DOHH2 (cell line): ENCODE results near the gene SORL1.

ENCODE experiments used
- H3F3A ChIP-seq: fragments of 200-600 bp; sonication (generic), shearing (Covaris generic); 2 replicates; pipeline ENCODE4 v1.6.0; 2016; ENCODE audit warnings: antibody characterized with exemption, mild to moderate bottlenecking; ENCODE audit not compliant: control insufficient read depth, insufficient read depth
- H3K27ac ChIP-seq: fragments of 200-600 bp; sonication (generic); 2 replicates; pipeline ENCODE4 v1.5.1; 2014; ENCODE audit warnings: low read depth, mild to moderate bottlenecking, low read length, moderate library complexity
- H3K27me3 ChIP-seq: fragments of 200-600 bp; sonication (generic); 2 replicates; pipeline ENCODE4 v1.6.1; 2014; ENCODE audit warnings: mild to moderate bottlenecking, low read length, mixed read lengths; ENCODE audit not compliant: control insufficient read depth
- H3K36me3 ChIP-seq: fragments of 200-600 bp; sonication (generic); 2 replicates; pipeline ENCODE4 v1.6.1; 2014; ENCODE audit warnings: mild to moderate bottlenecking, low read length, moderate library complexity, mixed read lengths; ENCODE audit not compliant: control insufficient read depth
- H3K4me1 ChIP-seq: fragments of 200-600 bp; sonication (generic); 2 replicates; pipeline ENCODE4 v1.6.1; 2014; ENCODE audit warnings: mild to moderate bottlenecking, low read length, mixed read lengths; ENCODE audit not compliant: control insufficient read depth
- H3K4me2 ChIP-seq: fragments of 200-600 bp; sonication (generic); 2 replicates; pipeline ENCODE4 v1.6.0; 2014; ENCODE audit warnings: mild to moderate bottlenecking, low read length, moderate library complexity
- H3K4me3 ChIP-seq: fragments of 200-600 bp; sonication (generic); 2 replicates; pipeline ENCODE4 v1.5.1; 2014; ENCODE audit warnings: mild to moderate bottlenecking, low read length, mixed read lengths
- H3K79me2 ChIP-seq: fragments of 200-600 bp; sonication (generic); 2 replicates; pipeline ENCODE4 v1.6.1; 2014; ENCODE audit warnings: mild to moderate bottlenecking, low read length, mixed read lengths; ENCODE audit not compliant: control insufficient read depth
- H3K9me2 ChIP-seq: fragments of 200-600 bp; sonication (generic); replicated peaks from 2 replicates; pipeline ENCODE4 v1.6.1; 2014; ENCODE audit warnings: mild to moderate bottlenecking, low read length, mixed read lengths; ENCODE audit not compliant: control insufficient read depth
- H3K9me3 ChIP-seq: fragments of 200-600 bp; sonication (generic); 2 replicates; pipeline ENCODE4 v1.6.1; 2014; ENCODE audit warnings: antibody characterized with exemption, low read length, mixed read lengths; ENCODE audit not compliant: control insufficient read depth, insufficient read depth
- H4K20me1 ChIP-seq: fragments of 200-600 bp; sonication (generic); 2 replicates; pipeline ENCODE4 v1.6.0; 2014; ENCODE audit warnings: low read depth, mild to moderate bottlenecking, antibody characterized with exemption, low read length, moderate library complexity; ENCODE audit not compliant: control insufficient read depth, insufficient read depth
- EZH2phosphoT487 ChIP-seq: fragments of 200-600 bp; sonication (generic); IDR thresholded peaks from 2 replicates; pipeline ENCODE4 v1.6.1; 2017; ENCODE audit warnings: borderline replicate concordance, mild to moderate bottlenecking, antibody characterized with exemption, low read length, moderate library complexity, mixed read lengths
- TF ChIP-seq, protein P1 (sequence below): fragments of 200-600 bp; sonication (generic); IDR thresholded peaks from one replicate; pipeline ENCODE4 v1.5.1; 2014; ENCODE audit warnings: antibody characterized with exemption, mild to moderate bottlenecking, low read depth, low read length; ENCODE audit not compliant: poor library complexity, severe bottlenecking

The SORL1 gene

GRCh38 chr11:121603316-121603715 lies 151.2 kb downstream of the SORL1 start:
- Histone ChIP-seq H3K4me1 (no peaks in the 10 kb centered on the region), H3K27me3 (no peaks in the 10 kb centered on the region), H3F3A (no peaks in the 10 kb centered on the region), H4K20me1 (no peaks in the 10 kb centered on the region), H3K4me2 (no peak overlapping the region), H3K4me3 (no peak overlapping the region), H3K36me3 (peaks cover 91% of the 10 kb centered on the region), H3K9me3 (no peaks in the 10 kb centered on the region), H3K79me2 (peaks cover 12% of the 10 kb centered on the region), H3K27ac (no peak overlapping the region), H3K9me2 (no peaks in the 10 kb centered on the region)
- TF ChIP-seq, protein P1, sequence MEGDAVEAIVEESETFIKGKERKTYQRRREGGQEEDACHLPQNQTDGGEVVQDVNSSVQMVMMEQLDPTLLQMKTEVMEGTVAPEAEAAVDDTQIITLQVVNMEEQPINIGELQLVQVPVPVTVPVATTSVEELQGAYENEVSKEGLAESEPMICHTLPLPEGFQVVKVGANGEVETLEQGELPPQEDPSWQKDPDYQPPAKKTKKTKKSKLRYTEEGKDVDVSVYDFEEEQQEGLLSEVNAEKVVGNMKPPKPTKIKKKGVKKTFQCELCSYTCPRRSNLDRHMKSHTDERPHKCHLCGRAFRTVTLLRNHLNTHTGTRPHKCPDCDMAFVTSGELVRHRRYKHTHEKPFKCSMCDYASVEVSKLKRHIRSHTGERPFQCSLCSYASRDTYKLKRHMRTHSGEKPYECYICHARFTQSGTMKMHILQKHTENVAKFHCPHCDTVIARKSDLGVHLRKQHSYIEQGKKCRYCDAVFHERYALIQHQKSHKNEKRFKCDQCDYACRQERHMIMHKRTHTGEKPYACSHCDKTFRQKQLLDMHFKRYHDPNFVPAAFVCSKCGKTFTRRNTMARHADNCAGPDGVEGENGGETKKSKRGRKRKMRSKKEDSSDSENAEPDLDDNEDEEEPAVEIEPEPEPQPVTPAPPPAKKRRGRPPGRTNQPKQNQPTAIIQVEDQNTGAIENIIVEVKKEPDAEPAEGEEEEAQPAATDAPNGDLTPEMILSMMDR = no peak
- no peak for TF ChIP-seq EZH2phosphoT487

GRCh38 chr11:121604152-121604551 lies 152.0 kb downstream of the SORL1 start:
- no peaks in the 10 kb centered on the region for H4K20me1 ChIP-seq
- H3K36me3 ChIP-seq = peaks cover 92% of the 10 kb centered on the region
- no peaks in the 10 kb centered on the region for H3K27me3 ChIP-seq
- no peaks in the 10 kb centered on the region for H3K9me3 ChIP-seq
- no peak overlapping the region for H3K4me3 ChIP-seq
- no peaks in the 10 kb centered on the region for H3K9me2 ChIP-seq
- TF ChIP-seq EZH2phosphoT487 = no peak
- TF ChIP-seq, protein P1 = no peak
- no peaks in the 10 kb centered on the region for H3K4me1 ChIP-seq
- H3K79me2 ChIP-seq = peaks cover 7% of the 10 kb centered on the region; the same call in 1 of the 2 replicates
- H3F3A ChIP-seq = no peaks in the 10 kb centered on the region
- no peak overlapping the region for H3K27ac ChIP-seq
- H3K4me2 ChIP-seq = no peak overlapping the region

DNA sequence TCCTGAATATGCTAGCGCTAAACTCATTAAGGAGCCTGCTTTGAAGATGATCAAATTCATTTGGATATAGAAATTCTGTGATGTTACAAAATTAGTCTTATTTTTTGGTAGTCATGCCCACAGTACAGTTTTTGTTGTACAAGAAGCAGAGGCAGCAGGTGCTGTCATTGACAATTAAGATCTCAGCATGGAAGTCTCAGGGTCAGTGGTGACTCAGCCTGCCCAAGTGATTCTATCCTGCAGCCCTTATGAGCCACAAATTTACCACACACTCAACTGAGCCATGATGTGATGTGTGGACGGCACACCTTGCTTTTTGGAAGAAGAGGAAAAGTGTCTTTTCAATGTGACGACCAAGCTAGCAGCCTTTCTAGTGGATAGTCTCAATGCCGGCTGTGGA lies 154.2 kb downstream of the SORL1 start:
- Histone ChIP-seq H4K20me1 (no peaks in the 10 kb centered on the region), H3K36me3 (peaks cover 99% of the 10 kb centered on the region), H3K4me2 (no peak overlapping the region), H3K9me2 (no peaks in the 10 kb centered on the region), H3K9me3 (no peaks in the 10 kb centered on the region), H3K4me3 (no peak overlapping the region), H3K27me3 (no peaks in the 10 kb centered on the region), H3K4me1 (no peaks in the 10 kb centered on the region), H3K27ac (no peak overlapping the region), H3K79me2 (0 out of 2 replicates have a peak, but pooled peaks cover 4% of the 10 kb centered on the region), H3F3A (no peaks in the 10 kb centered on the region)
- TF ChIP-seq EZH2phosphoT487 = no peak
- TF ChIP-seq, protein P1 = no peak
